NCI-H2171 treated with DMSO at 0.1 percent for 48 hours (cell line): ENCODE data around the gene ATP7B.
A peak's percentile ranks its signal among the peaks of the same experiment; 100 is the strongest.
"Not testable (repeated sequence)": the region's sequence is repeated elsewhere in the genome, so short reads cannot be mapped to it uniquely, and the experiment has no call there.

Experiments
- DNase-seq: peaks from one replicate; lab custom pipeline; 2025; lab: John Stamatoyannopoulos, UW

The ATP7B gene

GRCh38 chr13:52010890-52011631, at the start of gene ATP7B:
ATP7B (minus strand) TSS chr13:52011450; CDS start chr13:52011337, 113 bp downstream.
- DNase-seq, result peak; percentile 50

- no peak for DNase-seq
These were observed 42.2 kb upstream of the ATP7B start for GRCh38 chr13:52053460-52053859.

- DNase-seq, result no peak
These were observed 40.1 kb upstream of the ATP7B start for GRCh38 chr13:52051400-52051799.

GRCh38 chr13:52048516-52048915, 37.3 kb upstream of the ATP7B start:
- DNase-seq, result no peak

GRCh38 chr13:52047463-52047862, 36.2 kb upstream of the ATP7B start:
- no peak for DNase-seq

- DNase-seq, result no peak
These were observed 32.4 kb upstream of the ATP7B start for GRCh38 chr13:52043675-52044074.

GRCh38 chr13:52036037-52036436, 24.8 kb upstream of the ATP7B start:
- no peak for DNase-seq

- peak; percentile 81 for DNase-seq
These were observed 23.5 kb upstream of the ATP7B start for GRCh38 chr13:52034616-52035226.

GRCh38 chr13:52033039-52033438, 21.8 kb upstream of the ATP7B start:
- DNase-seq, result no peak

- DNase-seq, result not testable (repeated sequence)
These were observed 19.2 kb upstream of the ATP7B start for GRCh38 chr13:52030401-52030800.

GRCh38 chr13:52029569-52029968, 18.3 kb upstream of the ATP7B start:
- no peak for DNase-seq

- DNase-seq, result no peak
These were observed 16.6 kb upstream of the ATP7B start for GRCh38 chr13:52027832-52028231.

GRCh38 chr13:52026246-52026626, 15.0 kb upstream of the ATP7B start:
- no peak for DNase-seq

- DNase-seq, result no peak
These were observed 14.4 kb upstream of the ATP7B start for GRCh38 chr13:52025475-52026245.

GRCh38 chr13:52024481-52024880, 13.2 kb upstream of the ATP7B start, which contains the start of gene UTP14C:
UTP14C (plus strand) TSS chr13:52024691; CDS start chr13:52028805, 4,114 bp downstream.
- DNase-seq, result no peak

GRCh38 chr13:52022356-52022755, 11.1 kb upstream of the ATP7B start:
- DNase-seq, result no peak

GRCh38 chr13:52020191-52020590, 8.9 kb upstream of the ATP7B start:
- DNase-seq, result no peak

- no peak for DNase-seq
These were observed 5.0 kb upstream of the ATP7B start for GRCh38 chr13:52016296-52016695.

- DNase-seq, result no peak
These were observed 1.2 kb upstream of the ATP7B start for GRCh38 chr13:52012512-52012836.

GRCh38 chr13:52011632-52012511, 622 bp upstream of the ATP7B start, which contains the start of gene ALG11:
ALG11 (plus strand) TSS chr13:52012398; CDS start chr13:52012419, 21 bp downstream.
- DNase-seq, result peak; percentile 98

GRCh38 chr13:52009946-52010345, 1.3 kb downstream of the ATP7B start:
- DNase-seq, result no peak
